HEK293 (cell line): ENCODE results near the gene PLAAT4.
"Not testable (repeated sequence)": the region's sequence is repeated elsewhere in the genome, so short reads cannot be mapped to it uniquely, and the experiment has no call there.

Source experiments
- CTCF ChIA-PET: fragments of 350-600 bp; formaldehyde crosslinking; extraction: SDS; loops from one replicate; lab custom pipeline; 2021; ENCODE audit warnings: antibody characterized with exemption; lab: Yijun Ruan, JAX
- POLR2A ChIA-PET: fragments of 300-600 bp; formaldehyde crosslinking; extraction: SDS; loops from one replicate; lab custom pipeline; 2020; ENCODE audit warnings: antibody characterized with exemption, inconsistent platforms; lab: Yijun Ruan, JAX
- H3K27ac ChIP-seq: fragments of 200-500 bp; sonication (Bioruptor generic); 2 replicates; pipeline ENCODE4 v1.5.1; 2014; ENCODE audit warnings: low read depth, low read length, control low read depth, inconsistent platforms; ENCODE audit errors: extremely low read depth
- H3K36me3 ChIP-seq, 2 experiments: fragments of 200-500 bp in 1 of 2; sonication (Bioruptor generic) in 1 of 2; 1 replicate in 1 of 2; 2 replicates in 1 of 2; pipeline ENCODE4 v1.5.1; 2014 to 2017; ENCODE audit warnings: inconsistent platforms in 2 of 2, low read length in 2 of 2; ENCODE audit not compliant: control insufficient read depth in 2 of 2, insufficient read depth in 1 of 2
- H3K4me1 ChIP-seq: fragments of 200-500 bp; sonication (Bioruptor generic); 2 replicates; pipeline ENCODE4 v1.5.1; 2014; ENCODE audit warnings: mild to moderate bottlenecking, low read length, inconsistent platforms; ENCODE audit not compliant: control insufficient read depth, insufficient read depth
- H3K4me3 ChIP-seq: 2 replicates; pipeline ENCODE4 v1.5.1; 2011; ENCODE audit warnings: low read depth, mild to moderate bottlenecking, control low read depth, low read length, moderate library complexity
- H3K9me3 ChIP-seq: fragments of 200-500 bp; sonication (Bioruptor generic); 2 replicates; pipeline ENCODE4 v1.5.1; 2014; ENCODE audit warnings: low read depth, low read length, inconsistent platforms; ENCODE audit not compliant: control insufficient read depth, insufficient read depth
- ATF2 ChIP-seq: fragments of 450-650 bp; formaldehyde crosslinking; IDR thresholded peaks from 2 replicates; pipeline ENCODE4 v1.5.1; 2016; ENCODE audit warnings: missing biosample characterization, missing genetic modification characterization, low read depth
- FEZF1 ChIP-seq: fragments of 450-650 bp; formaldehyde crosslinking; IDR thresholded peaks from 2 replicates; pipeline ENCODE4 v1.5.1; 2016; ENCODE audit warnings: missing biosample characterization, missing genetic modification characterization
- GFI1B ChIP-seq: fragments of 450-650 bp; formaldehyde crosslinking; IDR thresholded peaks from 2 replicates; pipeline ENCODE4 v1.5.1; 2016; ENCODE audit warnings: missing biosample characterization, missing genetic modification characterization
- GLIS2 ChIP-seq: fragments of 450-650 bp; formaldehyde crosslinking; IDR thresholded peaks from 2 replicates; pipeline ENCODE4 v1.5.1; 2016; ENCODE audit warnings: missing biosample characterization, missing genetic modification characterization
- HIC1 ChIP-seq: fragments of 450-650 bp; formaldehyde crosslinking; IDR thresholded peaks from 2 replicates; pipeline ENCODE4 v1.5.1; 2016; ENCODE audit warnings: missing biosample characterization, missing genetic modification characterization
- HOXC10 ChIP-seq: sonication (generic); formaldehyde crosslinking; IDR thresholded peaks from 2 replicates; pipeline ENCODE4 v1.8.1; 2023; ENCODE audit warnings: mild to moderate bottlenecking, missing genetic modification reagents
- PATZ1 ChIP-seq: fragments of 450-650 bp; formaldehyde crosslinking; IDR thresholded peaks from 2 replicates; pipeline ENCODE4 v1.5.1; 2016; ENCODE audit warnings: missing biosample characterization, missing genetic modification characterization
- PRDM1 ChIP-seq: fragments of 450-650 bp; formaldehyde crosslinking; IDR thresholded peaks from 2 replicates; pipeline ENCODE4; 2016; ENCODE audit warnings: missing biosample characterization, missing genetic modification characterization
- SALL2 ChIP-seq: fragments of 450-650 bp; formaldehyde crosslinking; IDR thresholded peaks from 2 replicates; pipeline ENCODE4 v1.5.0; 2017; ENCODE audit warnings: missing biosample characterization, mild to moderate bottlenecking, missing genetic modification characterization, borderline replicate concordance
- SETDB1 ChIP-seq: IDR thresholded peaks from one replicate; pipeline ENCODE4 v1.6.1; 2017; ENCODE audit warnings: mild to moderate bottlenecking, low read length, moderate library complexity, mixed read lengths; ENCODE audit not compliant: insufficient read length
- ZBTB1 ChIP-seq: fragments of 450-650 bp; formaldehyde crosslinking; IDR thresholded peaks from 2 replicates; pipeline ENCODE4 v1.5.1; 2016; ENCODE audit warnings: missing biosample characterization, missing genetic modification characterization
- ZFP41 ChIP-seq: fragments of 450-650 bp; formaldehyde crosslinking; IDR thresholded peaks from 2 replicates; pipeline ENCODE4 v1.5.1; 2016; ENCODE audit warnings: missing biosample characterization, missing genetic modification characterization, borderline replicate concordance
- ZNF221 ChIP-seq: fragments of 450-650 bp; formaldehyde crosslinking; IDR thresholded peaks from 2 replicates; pipeline ENCODE4 v1.5.1; 2017; ENCODE audit warnings: missing biosample characterization, missing genetic modification characterization, borderline replicate concordance
- ZNF354C ChIP-seq: fragments of 450-650 bp; formaldehyde crosslinking; IDR thresholded peaks from 2 replicates; pipeline ENCODE4 v1.5.1; 2016; ENCODE audit warnings: missing biosample characterization, missing genetic modification characterization, low read depth, borderline replicate concordance
- ZNF416 ChIP-seq: fragments of 450-650 bp; formaldehyde crosslinking; IDR thresholded peaks from 2 replicates; pipeline ENCODE4 v1.5.1; 2016; ENCODE audit warnings: missing biosample characterization, missing genetic modification characterization
- ZNF544 ChIP-seq: fragments of 450-650 bp; formaldehyde crosslinking; IDR thresholded peaks from 2 replicates; pipeline ENCODE4 v1.5.0; 2017; ENCODE audit warnings: missing biosample characterization, missing genetic modification characterization
- ZNF548 ChIP-seq: fragments of 450-650 bp; formaldehyde crosslinking; IDR thresholded peaks from 2 replicates; pipeline ENCODE4 v1.5.1; 2016; ENCODE audit warnings: missing biosample characterization, missing genetic modification characterization
- ZNF549 ChIP-seq: fragments of 450-650 bp; IDR thresholded peaks from 2 replicates; pipeline ENCODE4 v1.5.1; 2018; ENCODE audit warnings: missing biosample characterization, missing genetic modification characterization, mild to moderate bottlenecking, inconsistent platforms, moderate library complexity
- ZNF571 ChIP-seq: fragments of 450-650 bp; formaldehyde crosslinking; IDR thresholded peaks from 2 replicates; pipeline ENCODE4 v1.5.0; 2017; ENCODE audit warnings: missing biosample characterization, missing genetic modification characterization
- ZNF621 ChIP-seq: fragments of 450-650 bp; formaldehyde crosslinking; IDR thresholded peaks from 2 replicates; pipeline ENCODE4 v1.5.1; 2017; ENCODE audit warnings: missing biosample characterization, missing genetic modification characterization
- ZNF624 ChIP-seq: fragments of 450-650 bp; formaldehyde crosslinking; IDR thresholded peaks from 2 replicates; pipeline ENCODE4 v1.5.1; 2017; ENCODE audit warnings: missing biosample characterization, missing genetic modification characterization
- ZNF670 ChIP-seq: fragments of 450-650 bp; formaldehyde crosslinking; IDR thresholded peaks from 2 replicates; pipeline ENCODE4 v1.5.1; 2016; ENCODE audit warnings: missing biosample characterization, missing genetic modification characterization, low read depth
- ZNF776 ChIP-seq: fragments of 450-650 bp; formaldehyde crosslinking; IDR thresholded peaks from 2 replicates; pipeline ENCODE4 v1.5.0; 2017; ENCODE audit warnings: missing biosample characterization, missing genetic modification characterization, borderline replicate concordance
- ZNF830 ChIP-seq: fragments of 450-650 bp; IDR thresholded peaks from 2 replicates; pipeline ENCODE4 v1.5.0; 2018; ENCODE audit warnings: missing biosample characterization, missing genetic modification characterization, low read depth, mild to moderate bottlenecking, moderate library complexity
- ZNF843 ChIP-seq: fragments of 450-650 bp; formaldehyde crosslinking; IDR thresholded peaks from 2 replicates; pipeline ENCODE4 v1.5.1; 2016; ENCODE audit warnings: missing biosample characterization, missing genetic modification characterization

PLAAT4 gene

GRCh38 chr11:63549411-63549810 is 12.8 kb downstream of the PLAAT4 start:
- Histone ChIP-seq H3K4me3 (no peak overlapping the region), H3K4me1 (no peaks in the 10 kb centered on the region), H3K9me3 (no peaks in the 10 kb centered on the region), H3K27ac (no peak overlapping the region), H3K36me3 (no peaks in the 10 kb centered on the region)
- POLR2A ChIA-PET = no interaction called here
- TF ChIP-seq ZNF416 (tag by site-specific recombination) (no peak), PATZ1 (tag by site-specific recombination) (no peak), GFI1B (tag by site-specific recombination) (no peak), ZNF221 (tag by site-specific recombination) (no peak), FEZF1 (tag by site-specific recombination) (no peak), ZNF571 (no peak), ATF2 (no peak), ZNF548 (tag by site-specific recombination) (no peak), ZNF830 (tag by site-specific recombination) (no peak), ZNF621 (tag by site-specific recombination) (no peak), PRDM1 (tag by site-specific recombination) (no peak), GLIS2 (tag by site-specific recombination) (no peak), ZNF544 (tag by site-specific recombination) (no peak), ZNF354C (tag by site-specific recombination) (no peak), SALL2 (no peak)
- CTCF ChIA-PET = no interaction called here

- H3K27ac ChIP-seq, H3K36me3 ChIP-seq, POLR2A ChIA-PET, H3K4me1 ChIP-seq, H3K4me3 ChIP-seq, H3K9me3 ChIP-seq: not testable (repeated sequence)
- CTCF ChIA-PET = interaction anchor here (0.6 kb wide), 1 partner anchor 55 kb away, joined by 5 read pairs; no protein-coding TSS in a partner anchor
Measured at GRCh38 chr11:63550156-63550700, 13.6 kb downstream of the PLAAT4 start.

GRCh38 chr11:63551091-63551888 is 14.7 kb downstream of the PLAAT4 start:
- POLR2A ChIA-PET = no interaction called here
- H3K4me3 ChIP-seq = no peak overlapping the region
- no peaks in the 10 kb centered on the region for H3K36me3 ChIP-seq
- no peaks in the 10 kb centered on the region for H3K4me1 ChIP-seq
- CTCF ChIA-PET = interaction anchor here (0.6 kb wide), 2 partner anchors 53 to 150 kb away, joined by 4 to 5 read pairs; no protein-coding TSS in a partner anchor
- no peaks in the 10 kb centered on the region for H3K9me3 ChIP-seq
- H3K27ac ChIP-seq = no peak overlapping the region
- TF ChIP-seq ZNF843 (no peak), ZNF670 (tag by site-specific recombination) (no peak), ZNF624 (no peak), ZNF416 (tag by site-specific recombination) (no peak), HIC1 (tag by site-specific recombination) (no peak), ZNF776 (no peak), HOXC10 (CRISPR knock-in tag) (no peak), ZFP41 (tag by site-specific recombination) (no peak), ZBTB1 (no peak), ZNF549 (tag by site-specific recombination) (no peak), SETDB1 (no peak)
